Progenitor cell of endocrine pancreas (in vitro differentiated cells): ENCODE measurements around the gene CSRP2. TPM values are rescaled to one million over a fixed set of nuclear protein-coding genes. Genes with fewer than 3 reads are reported as not detected.

Experiments used
- DNase-seq: peaks from one replicate; pipeline ENCODE4 v3.0.0; 2021; ENCODE audit warnings: low spot score; ENCODE audit not compliant: unreplicated experiment
- H3K27ac Mint-ChIP-seq: 2 replicates; pipeline ENCODE4 v1.8.0; 2021; ENCODE audit warnings: mild to moderate bottlenecking, moderate library complexity, mixed read lengths
- H3K27me3 Mint-ChIP-seq: 2 replicates; pipeline ENCODE4 v1.8.0; 2021; ENCODE audit warnings: mixed read lengths
- H3K36me3 Mint-ChIP-seq: 2 replicates; pipeline ENCODE4 v1.8.0; 2022; ENCODE audit warnings: mixed read lengths; ENCODE audit not compliant: insufficient read depth
- H3K4me1 Mint-ChIP-seq: 2 replicates; pipeline ENCODE4 v1.8.0; 2021; ENCODE audit warnings: low read depth, mixed read lengths
- H3K4me3 Mint-ChIP-seq: 2 replicates; pipeline ENCODE4 v1.8.0; 2021; ENCODE audit warnings: low read depth, mild to moderate bottlenecking, moderate library complexity, mixed read lengths
- H3K9me3 Mint-ChIP-seq: 2 replicates; pipeline ENCODE4 v1.8.0; 2021; ENCODE audit warnings: low read depth, mixed read lengths
- CTCF ChIP-seq: fragments of 200-600 bp; sonication (generic); IDR thresholded peaks from one replicate; pipeline ENCODE4 v1.5.0; 2021; ENCODE audit warnings: antibody characterized with exemption, mild to moderate bottlenecking; ENCODE audit not compliant: unreplicated experiment
- total RNA-seq: library from RNA; stranded (reverse); gene quantifications from 2 replicates; pipeline ENCODE4 v1.2.1, GENCODE V29; 2021

Gene CSRP2
- total RNA-seq, 1 donor from 2014 or later: 96.1 TPM

DNA sequence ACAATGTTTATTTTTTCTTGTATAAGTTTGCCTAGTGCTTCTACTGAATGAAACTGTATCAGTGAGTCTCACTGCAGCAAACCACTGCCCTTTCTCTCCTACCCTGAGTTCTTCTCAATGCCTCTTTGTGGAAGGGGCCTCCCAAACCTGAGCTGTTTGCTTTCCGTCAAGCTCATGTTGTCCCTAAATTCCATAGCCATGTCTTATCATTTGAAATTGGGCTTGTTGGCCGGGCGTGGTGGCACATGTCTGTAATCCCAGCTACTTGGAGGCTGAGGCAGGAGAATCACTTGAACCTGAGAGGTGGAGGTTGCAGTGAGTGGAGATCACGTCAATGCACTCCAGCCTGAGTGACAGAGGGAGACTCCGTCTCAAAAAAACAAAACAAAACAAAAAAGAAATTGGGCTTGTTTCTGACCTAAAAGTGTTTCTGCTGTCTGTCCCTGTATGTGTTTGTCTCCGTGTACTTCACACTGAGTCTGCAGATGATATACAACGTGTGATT is 1.8 kb upstream of the CSRP2 start:
- no peak for DNase-seq
- Mint-ChIP-seq H3K27me3 (no peaks in the 10 kb centered on the region), H3K4me3 (peak overlapping the region; percentile 99), H3K27ac (peak overlapping the region; percentile 88), H3K36me3 (no peaks in the 10 kb centered on the region), H3K4me1 (peaks cover 25% of the 10 kb centered on the region), H3K9me3 (no peaks in the 10 kb centered on the region)
- no peak for TF ChIP-seq CTCF

GRCh38 chr12:76879710-76880518 is 1.1 kb upstream of the CSRP2 start:
- peak; percentile 20 for DNase-seq
- H3K4me3 Mint-ChIP-seq: peak overlapping the region; percentile 99
- no peak for TF ChIP-seq CTCF
- H3K9me3 Mint-ChIP-seq: no peaks in the 10 kb centered on the region
- H3K36me3 Mint-ChIP-seq: peaks cover 3% of the 10 kb centered on the region
- peak overlapping the region; percentile 98 for H3K27ac Mint-ChIP-seq
- H3K27me3 Mint-ChIP-seq: no peaks in the 10 kb centered on the region
- peaks cover 27% of the 10 kb centered on the region for H3K4me1 Mint-ChIP-seq

DNA sequence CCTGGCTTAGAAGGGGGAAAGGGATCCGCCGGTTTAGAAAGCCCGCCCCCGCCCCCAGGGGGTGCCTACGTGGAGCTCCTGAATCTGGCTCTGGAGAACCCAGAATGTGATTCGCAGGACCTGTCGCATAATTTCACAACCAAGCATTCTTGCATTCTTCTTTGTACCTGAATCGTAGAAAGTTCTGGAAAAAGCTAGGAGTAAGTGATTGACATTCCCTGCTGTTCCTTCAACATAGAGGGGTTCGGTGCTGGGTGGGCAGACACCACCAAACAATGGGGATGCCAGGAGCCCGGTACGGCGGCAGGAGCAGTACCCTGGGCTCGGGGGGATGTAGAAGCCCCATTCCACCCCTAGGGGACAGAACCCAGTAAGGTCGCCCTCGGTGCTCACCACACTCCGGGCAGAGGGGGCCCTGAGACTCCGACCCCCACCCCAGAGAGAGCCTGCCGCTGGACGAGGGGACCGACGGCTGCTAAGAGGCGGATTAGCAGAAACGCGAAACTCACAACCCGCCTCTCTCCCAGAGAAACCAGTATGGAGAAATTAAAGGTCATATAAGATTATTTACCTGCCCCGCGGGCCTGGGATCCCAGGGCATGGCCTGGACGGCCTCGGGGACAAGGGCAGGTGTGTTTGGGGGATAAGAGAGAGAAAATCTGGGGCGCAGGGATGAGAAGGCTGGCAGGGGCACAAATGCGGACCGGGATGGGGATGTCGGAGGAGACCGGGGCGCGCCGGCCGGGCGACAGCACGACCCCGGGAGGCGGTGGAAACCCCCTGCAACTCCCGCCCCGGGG is 520 bp downstream of the CSRP2 start:
- Mint-ChIP-seq H3K4me1 (peaks cover 29% of the 10 kb centered on the region), H3K27ac (peak overlapping the region; percentile 98), H3K36me3 (peaks cover 4% of the 10 kb centered on the region), H3K4me3 (peak overlapping the region; percentile 99), H3K27me3 (no peaks in the 10 kb centered on the region), H3K9me3 (no peaks in the 10 kb centered on the region)
- peak; percentile 61 for TF ChIP-seq CTCF
- peak; percentile 48 for DNase-seq

DNA sequence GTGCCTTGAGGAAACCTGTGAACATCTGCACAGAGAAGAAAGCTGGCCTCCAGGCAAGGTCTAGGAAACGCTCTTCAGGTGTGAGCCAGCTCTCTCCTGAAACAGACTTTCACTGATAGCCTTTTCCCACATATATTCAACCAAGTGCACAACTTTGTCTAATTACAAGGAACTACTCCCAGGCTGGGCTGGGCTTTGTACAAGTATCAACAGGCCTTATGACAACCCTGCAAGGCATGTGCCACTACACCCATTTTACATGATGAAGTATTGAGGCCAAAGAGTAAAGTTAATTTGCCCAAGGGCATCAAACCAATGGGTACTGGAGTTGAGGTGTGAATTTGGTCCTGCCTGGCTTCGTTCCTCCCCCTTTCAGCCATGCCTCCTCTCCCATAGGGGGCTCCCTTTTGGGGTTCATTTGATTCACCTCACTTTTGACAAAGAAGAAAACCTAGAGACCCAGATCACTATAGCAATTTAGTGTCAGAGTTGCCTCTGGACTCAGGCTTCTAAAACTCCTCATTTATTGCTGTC is 2.1 kb downstream of the CSRP2 start:
- peaks cover 6% of the 10 kb centered on the region for H3K36me3 Mint-ChIP-seq
- TF ChIP-seq CTCF: no peak
- H3K4me1 Mint-ChIP-seq: peaks cover 29% of the 10 kb centered on the region
- H3K4me3 Mint-ChIP-seq: peak overlapping the region; percentile 99
- no peaks in the 10 kb centered on the region for H3K27me3 Mint-ChIP-seq
- no peak overlapping the region for H3K27ac Mint-ChIP-seq
- no peaks in the 10 kb centered on the region for H3K9me3 Mint-ChIP-seq
- no peak for DNase-seq
